ENCODE data around the gene SPECC1.

GRCh38 chr17:20276421-20276820, 267.3 kb downstream of the SPECC1 start:
- TF ChIP-seq CTCF (conservative IDR thresholded peaks at IDR 0.05) (no peak), EZH2 (IDR thresholded peaks at IDR 0.05; ENCODE audit: low read depth) (no peak)

Measured in PC-9 (cell line).